Measurements from ENCODE around the gene PIAS3. TPM values are rescaled to one million over a fixed set of nuclear protein-coding genes. Genes with fewer than 3 reads are reported as not detected.

The PIAS3 gene
- total and polyA plus RNA-seq, 2 donors (not counting 3 experiments of a cell fraction or from before 2014, with no cell fraction given), result 50.1 to 71.8 TPM

DNA sequence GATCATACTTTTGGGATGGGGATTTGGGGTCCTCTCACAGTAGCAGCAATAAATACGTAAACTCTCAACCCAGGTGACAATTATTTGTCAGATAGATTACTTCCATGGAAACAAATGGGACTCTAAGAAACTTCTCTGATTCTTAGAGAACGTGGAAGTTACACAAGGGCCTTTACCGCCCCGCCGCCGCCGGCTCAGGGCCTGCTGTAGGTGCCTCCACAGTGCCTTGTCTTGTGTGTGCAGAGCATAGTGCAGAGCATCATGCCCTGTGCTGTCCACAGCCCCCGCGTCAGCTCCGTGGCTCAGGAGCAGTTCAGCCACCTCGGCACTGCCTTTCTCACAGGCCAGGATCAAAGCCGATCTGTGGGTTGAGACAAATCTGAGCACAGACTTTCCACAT lies 15.8 kb upstream of the PIAS3 start:
- H3K4me3 ChIP-seq (replicated peaks in 1 of 3; ENCODE audit: insufficient read depth in 1 of 3, low read depth in 1 of 3, low read length in 3 of 3), result no peak overlapping the region
- FAIRE-seq (no peak), DNase-seq (ENCODE audit: low read depth, low spot score) (no peak)
- intact Hi-C loops (cut with micrococcal nuclease), result no loop called here
- H3K9me3 ChIP-seq (replicated peaks; ENCODE audit: control insufficient read depth, insufficient read depth, low read length), result no peaks in the 10 kb centered on the region
- CTCF ChIA-PET, result interaction anchor here (1.1 kb wide), 1 partner anchor 17 kb away, joined by 4 read pairs; no protein-coding TSS in a partner anchor
- no peaks in the 10 kb centered on the region for H4K20me1 ChIP-seq (replicated peaks; ENCODE audit: control insufficient read depth, extremely low read depth, insufficient read depth, low read length)
- dilution Hi-C loops (cut with MboI; ENCODE audit: extremely low pct_ligation_motif_present, low sequenced_read_pairs), result no loop called here
- TF ChIP-seq GATA2 (IDR thresholded peaks at IDR 0.05; ENCODE audit: insufficient read depth, insufficient read length, low read depth, low read length) (no peak), JUN (IDR thresholded peaks at IDR 0.05; ENCODE audit: borderline replicate concordance, insufficient read depth, insufficient read length, low read depth) (no peak), POLR2A (IDR thresholded peaks at IDR 0.05; ENCODE audit: low read depth, low read length) (no peak), EZH2 (IDR thresholded peaks at IDR 0.05; ENCODE audit: borderline replicate concordance, low read depth, low read length, severe bottlenecking) (no peak), MYC (IDR thresholded peaks at IDR 0.05; ENCODE audit: low read depth, low read length) (no peak), POLR2AphosphoS5 (IDR thresholded peaks at IDR 0.05; ENCODE audit: insufficient read depth, low read depth, low read length) (no peak), FOS (IDR thresholded peaks at IDR 0.05; ENCODE audit: borderline replicate concordance, insufficient read depth, low read length) (no peak)
- TF ChIP-seq, protein P1, sequence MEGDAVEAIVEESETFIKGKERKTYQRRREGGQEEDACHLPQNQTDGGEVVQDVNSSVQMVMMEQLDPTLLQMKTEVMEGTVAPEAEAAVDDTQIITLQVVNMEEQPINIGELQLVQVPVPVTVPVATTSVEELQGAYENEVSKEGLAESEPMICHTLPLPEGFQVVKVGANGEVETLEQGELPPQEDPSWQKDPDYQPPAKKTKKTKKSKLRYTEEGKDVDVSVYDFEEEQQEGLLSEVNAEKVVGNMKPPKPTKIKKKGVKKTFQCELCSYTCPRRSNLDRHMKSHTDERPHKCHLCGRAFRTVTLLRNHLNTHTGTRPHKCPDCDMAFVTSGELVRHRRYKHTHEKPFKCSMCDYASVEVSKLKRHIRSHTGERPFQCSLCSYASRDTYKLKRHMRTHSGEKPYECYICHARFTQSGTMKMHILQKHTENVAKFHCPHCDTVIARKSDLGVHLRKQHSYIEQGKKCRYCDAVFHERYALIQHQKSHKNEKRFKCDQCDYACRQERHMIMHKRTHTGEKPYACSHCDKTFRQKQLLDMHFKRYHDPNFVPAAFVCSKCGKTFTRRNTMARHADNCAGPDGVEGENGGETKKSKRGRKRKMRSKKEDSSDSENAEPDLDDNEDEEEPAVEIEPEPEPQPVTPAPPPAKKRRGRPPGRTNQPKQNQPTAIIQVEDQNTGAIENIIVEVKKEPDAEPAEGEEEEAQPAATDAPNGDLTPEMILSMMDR (IDR thresholded peaks at IDR 0.05; ENCODE audit: extremely low read depth in 1 of 2, insufficient read depth in 1 of 2, low read depth in 1 of 2, low read length in 2 of 2), result no peak
- TF ChIP-seq, protein P2, sequence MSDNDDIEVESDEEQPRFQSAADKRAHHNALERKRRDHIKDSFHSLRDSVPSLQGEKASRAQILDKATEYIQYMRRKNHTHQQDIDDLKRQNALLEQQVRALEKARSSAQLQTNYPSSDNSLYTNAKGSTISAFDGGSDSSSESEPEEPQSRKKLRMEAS (IDR thresholded peaks at IDR 0.05; ENCODE audit: insufficient read depth, insufficient read length), result no peak
- H3K4me2 ChIP-seq (ENCODE audit: insufficient read depth, low read length), result no peak overlapping the region
- no peaks in the 10 kb centered on the region for H3K79me2 ChIP-seq (ENCODE audit: control insufficient read depth, insufficient read depth, low read length)
- POLR2A ChIA-PET, result no interaction called here
- no peaks in the 10 kb centered on the region for H3K9me1 ChIP-seq (replicated peaks; ENCODE audit: control insufficient read depth, extremely low read depth, insufficient read depth, low read length)
- no peak overlapping the region for H2AFZ ChIP-seq (ENCODE audit: low read depth, low read length)
- BruUV-seq (replicated peaks), result no TSS peak
- H3K4me1 ChIP-seq (ENCODE audit: control insufficient read depth, extremely low read depth, insufficient read depth, low read length), result peaks cover 3% of the 10 kb centered on the region
- no peak overlapping the region for H3K27ac ChIP-seq (ENCODE audit: insufficient read depth, low read depth, low read length)
- no peak overlapping the region for H3K9ac ChIP-seq (replicated peaks; ENCODE audit: extremely low read depth, insufficient read depth, low read length)
- no peaks in the 10 kb centered on the region for H3K36me3 ChIP-seq (ENCODE audit: control insufficient read depth in 2 of 2, extremely low read depth in 1 of 2, insufficient read depth in 2 of 2, low read length in 2 of 2)
- peaks cover under 1 to 3% of the 10 kb centered on the region in 2 experiments for H3K27me3 ChIP-seq (ENCODE audit: control insufficient read depth in 2 of 2, insufficient read depth in 2 of 2, low read length in 2 of 2)
